Body of pancreas (tissue), 4 donors: Measurements from ENCODE around the gene PNRC2. TPM values are rescaled to one million over a fixed set of nuclear protein-coding genes. Genes with fewer than 3 reads are reported as not detected.

Experiments
- ATAC-seq: fragments of 150-250 bp; one replicate; pipeline ENCODE4 v1.9.1; 2016
- DNase-seq, 4 donors: peaks; one replicate each; pipeline ENCODE4 v3.0.0-alpha.2; 2019
- H3K27ac ChIP-seq, 4 donors: fragments of 200-600 bp; sonication (generic); 1 replicate in 3 of 4; 2 replicates in 1 of 4; pipeline versions ENCODE4 v1.5.1 to v1.6.1; 2016 to 2019; ENCODE audit warnings: mild to moderate bottlenecking in 1 of 4, mixed read lengths in 1 of 4, moderate library complexity in 1 of 4
- H3K27me3 ChIP-seq, 2 donors: fragments of 200-600 bp; sonication (generic); one replicate each; pipeline ENCODE4 v1.6.0; 2016; ENCODE audit warnings: mild to moderate bottlenecking in 1 of 2
- H3K36me3 ChIP-seq, 2 donors: fragments of 200-600 bp; sonication (generic); replicated peaks in 1 of 2; 2 replicates each; pipeline ENCODE4 v1.5.1; 2016; ENCODE audit warnings: low read depth in 2 of 2; ENCODE audit not compliant: insufficient read depth in 1 of 2
- H3K4me1 ChIP-seq: fragments of 200-600 bp; sonication (generic); one replicate; pipeline ENCODE4 v1.6.0; 2016
- H3K4me3 ChIP-seq, 2 donors: fragments of 200-600 bp; sonication (generic); 1 replicate in 1 of 2; 2 replicates in 1 of 2; pipeline ENCODE4 v1.5.1; 2016 to 2019
- H3K9me3 ChIP-seq, 3 donors: fragments of 200-600 bp; sonication (generic); 1 replicate in 2 of 3; 2 replicates in 1 of 3; pipeline ENCODE4 v1.5.1; 2016
- POLR2A ChIP-seq, 3 donors: fragments of 450-650 bp; IDR thresholded peaks; one replicate each; pipeline ENCODE4 v1.6.1; 2016; ENCODE audit warnings: antibody characterized with exemption in 3 of 3, mild to moderate bottlenecking in 2 of 3
- WGBS, 2 donors: methylation state at CpG; one replicate each; pipeline ENCODE4 v1.1.5; 2017; 5-methylcytosine and 5-hydroxymethylcytosine counted together
- intact Hi-C: fragments of 100-400 bp; cut with DNase I; formaldehyde crosslinking; loops from one replicate; pipeline ENCODE4 v1.15.1; 2023
- total RNA-seq, 2 donors: library from RNA; depleted of rRNA; stranded (reverse); fragments of >200 nt; gene quantifications; one replicate each; pipeline ENCODE4 v1.1.0, GENCODE V29; 2016
- TF ChIP-seq, protein P1 (sequence below), 7 experiments: fragments of 450-650 bp in 4 of 7; fragments of 200-600 bp in 3 of 7; sonication (generic) in 3 of 7; IDR thresholded peaks; one replicate each; pipeline ENCODE4 v1.5.1; 2016 to 2019; ENCODE audit warnings: antibody characterized with exemption in 7 of 7

The PNRC2 gene
- total RNA-seq, 2 donors from 2014 or later: 54.4 to 64.6 TPM

DNA sequence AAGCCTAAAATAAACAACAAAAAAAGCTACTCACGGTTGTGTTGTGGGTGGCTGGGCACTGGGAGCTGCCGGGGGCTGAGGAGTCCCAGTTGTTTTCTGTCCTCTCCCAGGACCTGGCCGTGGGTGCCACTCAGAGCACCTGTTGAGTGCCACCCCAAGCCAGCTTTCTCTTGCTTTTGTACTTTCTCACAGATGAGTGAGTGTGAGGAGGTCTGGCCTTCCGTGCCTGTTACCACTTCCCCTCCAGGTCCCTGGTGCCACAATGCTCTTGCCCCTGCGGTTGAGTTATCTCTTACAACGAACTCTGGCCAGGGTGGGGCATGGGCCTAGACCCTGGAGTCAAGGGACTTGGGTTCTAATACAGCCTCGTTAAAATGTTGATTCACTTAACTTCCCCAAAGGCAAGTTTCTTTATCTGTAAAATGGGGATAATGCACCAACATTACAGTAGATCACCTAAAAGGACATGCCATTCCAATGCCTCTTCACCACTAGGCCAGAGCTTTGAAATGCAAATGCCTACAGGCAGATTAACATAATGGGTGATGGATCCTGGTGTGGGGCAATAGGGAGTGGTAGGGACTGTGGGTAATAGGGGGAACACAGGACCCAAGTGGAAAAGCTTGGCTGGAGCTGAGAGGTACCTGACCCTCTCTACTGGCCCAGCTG lies 46.3 kb upstream of the PNRC2 start, which contains the start of gene CNR2:
CNR2 (minus strand) TSS at position 151 of the 669 bp plus-strand sequence. CDS start 37,745 bp downstream, outside the sequence.
- H3K4me1 ChIP-seq: no peaks in the 10 kb centered on the region
- H3K27me3 ChIP-seq: no peaks in the 10 kb centered on the region
- 54 to 56% methylated on average over 7 of the region's 7 CpGs for WGBS, 2 donors
- H3K36me3 ChIP-seq: no peaks in the 10 kb centered on the region
- intact Hi-C loops: no loop called here
- no peaks in the 10 kb centered on the region for H3K9me3 ChIP-seq
- ATAC-seq (no peak), DNase-seq (no peak)
- H3K27ac ChIP-seq: no peak within 1 kb of the TSS
- no peak for TF ChIP-seq POLR2A (IDR thresholded peaks at IDR 0.05)
- TF ChIP-seq, protein P1, sequence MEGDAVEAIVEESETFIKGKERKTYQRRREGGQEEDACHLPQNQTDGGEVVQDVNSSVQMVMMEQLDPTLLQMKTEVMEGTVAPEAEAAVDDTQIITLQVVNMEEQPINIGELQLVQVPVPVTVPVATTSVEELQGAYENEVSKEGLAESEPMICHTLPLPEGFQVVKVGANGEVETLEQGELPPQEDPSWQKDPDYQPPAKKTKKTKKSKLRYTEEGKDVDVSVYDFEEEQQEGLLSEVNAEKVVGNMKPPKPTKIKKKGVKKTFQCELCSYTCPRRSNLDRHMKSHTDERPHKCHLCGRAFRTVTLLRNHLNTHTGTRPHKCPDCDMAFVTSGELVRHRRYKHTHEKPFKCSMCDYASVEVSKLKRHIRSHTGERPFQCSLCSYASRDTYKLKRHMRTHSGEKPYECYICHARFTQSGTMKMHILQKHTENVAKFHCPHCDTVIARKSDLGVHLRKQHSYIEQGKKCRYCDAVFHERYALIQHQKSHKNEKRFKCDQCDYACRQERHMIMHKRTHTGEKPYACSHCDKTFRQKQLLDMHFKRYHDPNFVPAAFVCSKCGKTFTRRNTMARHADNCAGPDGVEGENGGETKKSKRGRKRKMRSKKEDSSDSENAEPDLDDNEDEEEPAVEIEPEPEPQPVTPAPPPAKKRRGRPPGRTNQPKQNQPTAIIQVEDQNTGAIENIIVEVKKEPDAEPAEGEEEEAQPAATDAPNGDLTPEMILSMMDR (IDR thresholded peaks at IDR 0.05): no peak
- no peak within 1 kb of the TSS for H3K4me3 ChIP-seq

DNA sequence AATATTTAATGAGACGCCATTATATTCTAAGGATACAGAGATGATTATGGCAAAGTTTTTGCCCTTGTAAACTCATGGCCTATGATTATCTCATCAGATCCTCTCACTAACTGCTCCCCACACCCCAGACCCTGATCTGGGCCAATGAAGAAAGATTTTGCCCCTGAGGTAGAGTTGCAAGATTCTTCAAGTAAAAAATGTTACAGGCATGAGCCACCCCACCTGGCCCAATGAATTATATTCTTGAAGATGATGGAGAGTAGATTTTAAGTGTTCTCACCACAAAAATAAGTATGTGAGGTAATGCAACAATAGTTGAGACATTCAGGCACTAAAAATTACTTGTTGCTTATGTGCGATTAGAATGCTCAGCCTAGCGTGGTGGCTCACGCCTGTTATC lies 44.7 kb upstream of the PNRC2 start:
- no peaks in the 10 kb centered on the region for H3K36me3 ChIP-seq
- no peaks in the 10 kb centered on the region for H3K9me3 ChIP-seq
- DNase-seq (no peak), ATAC-seq (no peak)
- WGBS, 2 donors: 88 to 92% methylated on average over 4 of the region's 4 CpGs
- H3K27ac ChIP-seq: no peak overlapping the region
- intact Hi-C loops: no loop called here
- H3K4me1 ChIP-seq: peaks cover 5% of the 10 kb centered on the region
- TF ChIP-seq, protein P1 (IDR thresholded peaks at IDR 0.05): no peak
- no peak for TF ChIP-seq POLR2A (IDR thresholded peaks at IDR 0.05)
- no peaks in the 10 kb centered on the region for H3K27me3 ChIP-seq
- no peak overlapping the region for H3K4me3 ChIP-seq

DNA sequence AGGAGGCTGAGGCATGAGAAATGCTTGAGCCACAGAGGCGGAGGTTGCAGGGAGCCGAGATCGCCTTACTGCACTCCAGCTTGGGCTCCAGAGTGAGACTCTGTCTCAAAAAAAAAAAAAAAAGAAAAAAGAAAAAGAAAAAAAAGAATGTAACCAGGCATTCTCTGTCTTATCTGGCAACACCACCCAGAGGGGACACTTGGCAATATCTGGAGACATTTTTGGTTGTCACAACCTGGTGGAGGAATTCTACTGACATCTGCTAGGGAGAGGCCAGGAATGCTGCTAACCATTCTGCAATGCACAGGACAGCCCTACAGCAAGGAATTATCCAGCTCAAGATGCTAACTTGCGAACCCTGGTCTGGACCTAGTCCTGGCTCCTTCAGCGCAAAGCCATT lies 44.2 kb upstream of the PNRC2 start:
- no peaks in the 10 kb centered on the region for H3K9me3 ChIP-seq
- TF ChIP-seq POLR2A (IDR thresholded peaks at IDR 0.05): no peak
- TF ChIP-seq, protein P1 (IDR thresholded peaks at IDR 0.05): no peak
- intact Hi-C loops: no loop called here
- no peak for ATAC-seq
- no peak for DNase-seq
- H3K4me1 ChIP-seq: peaks cover 10% of the 10 kb centered on the region
- no peak overlapping the region for H3K27ac ChIP-seq
- WGBS, 2 donors: 89 to 95% methylated on average over 5 of the region's 5 CpGs
- H3K36me3 ChIP-seq: no peaks in the 10 kb centered on the region
- no peaks in the 10 kb centered on the region for H3K27me3 ChIP-seq
- H3K4me3 ChIP-seq: no peak overlapping the region

DNA sequence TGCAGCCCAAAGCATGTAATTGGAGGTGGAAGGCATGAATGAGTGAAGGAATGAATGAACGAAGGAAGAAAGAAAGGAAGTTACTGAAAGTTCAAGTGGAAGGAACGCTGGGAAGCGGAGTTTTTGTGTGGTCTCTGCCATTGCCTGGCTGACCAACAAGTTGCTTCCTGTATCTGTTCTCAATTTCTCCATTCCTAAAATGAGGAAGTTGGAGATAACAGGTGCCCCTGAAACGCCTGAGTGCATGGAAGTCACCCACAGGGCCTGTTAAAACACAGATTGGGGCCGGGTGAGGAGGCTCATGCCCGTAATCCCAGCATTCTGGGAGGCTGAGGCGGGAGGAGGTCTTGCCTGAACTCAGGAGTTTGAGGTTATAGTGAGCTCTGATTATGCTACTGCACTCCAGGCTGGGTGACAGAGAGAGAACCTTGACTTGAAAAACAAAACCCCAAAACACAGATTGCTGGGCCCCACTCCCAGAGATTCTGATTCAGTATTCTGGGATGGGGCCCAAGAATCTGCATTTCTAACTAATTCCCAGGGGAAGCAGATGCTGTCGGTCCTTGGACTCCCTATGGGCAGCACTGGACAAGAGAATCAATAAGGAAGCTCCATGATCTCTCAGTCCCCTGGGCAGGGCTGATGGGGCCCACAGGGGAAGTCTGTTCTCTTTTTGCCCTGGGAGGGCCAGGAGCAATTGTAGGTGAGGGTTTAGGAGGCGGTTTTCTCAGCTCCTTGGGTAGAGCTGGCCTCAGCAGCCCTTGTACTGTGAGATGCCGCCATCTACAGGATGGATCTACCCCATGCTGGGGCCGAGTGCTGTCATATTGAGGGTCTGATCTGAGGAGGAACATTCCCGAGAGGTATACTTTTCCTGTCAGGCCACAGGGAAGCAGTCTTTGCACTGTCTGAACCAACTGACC lies 43.2 kb upstream of the PNRC2 start:
- Histone ChIP-seq H3K27ac (no peak overlapping the region), H3K9me3 (no peaks in the 10 kb centered on the region), H3K4me1 (peaks cover 17% of the 10 kb centered on the region), H3K4me3 (no peak overlapping the region), H3K27me3 (no peaks in the 10 kb centered on the region), H3K36me3 (no peaks in the 10 kb centered on the region)
- WGBS, 2 donors: 43 to 48% methylated on average over 9 to 12 of the region's 12 CpGs
- ATAC-seq (peak; percentile 66), DNase-seq (peak; percentile 55 to 75 (median 69))
- intact Hi-C loops: no loop called here
- no peak for TF ChIP-seq POLR2A (IDR thresholded peaks at IDR 0.05)
- TF ChIP-seq, protein P1 (IDR thresholded peaks at IDR 0.05): peak in 5 of 7 experiments; percentile 32 to 74 (median 59)
